ENCODE results near the gene ENOPH1.
"Not testable (repeated sequence)": the region's sequence is repeated elsewhere in the genome, so short reads cannot be mapped to it uniquely, and the experiment has no call there.

Gene ENOPH1

GRCh38 chr4:82428969-82429727 lies 1.2 kb upstream of the ENOPH1 start:
- DNase-seq, result peak; percentile 98

GRCh38 chr4:82429728-82430192 lies 630 bp upstream of the ENOPH1 start:
- no peak for DNase-seq

- no peak for DNase-seq
Measured at GRCh38 chr4:82430964-82431745, 765 bp downstream of the ENOPH1 start.

DNA sequence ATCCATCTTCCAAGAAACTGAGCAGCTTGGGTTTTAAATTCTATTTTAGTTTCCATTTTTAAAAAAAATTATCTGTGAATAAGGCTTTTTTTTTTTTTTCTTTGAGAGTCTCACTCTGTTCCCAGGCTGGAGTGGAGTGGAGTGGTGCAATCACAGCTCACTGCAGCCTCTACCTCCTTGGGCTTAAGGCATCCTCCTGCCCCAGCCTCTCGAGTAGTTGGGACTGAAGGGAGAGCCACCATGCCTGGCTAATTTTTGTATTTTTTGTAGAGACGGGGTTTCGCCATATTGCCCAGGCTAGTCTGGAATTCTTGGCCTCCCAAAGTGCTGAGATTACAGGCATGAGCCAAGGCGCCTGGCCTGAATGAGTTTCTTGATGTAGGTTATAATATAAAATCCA lies 1.4 kb downstream of the ENOPH1 start:
- DNase-seq, result no peak

DNA sequence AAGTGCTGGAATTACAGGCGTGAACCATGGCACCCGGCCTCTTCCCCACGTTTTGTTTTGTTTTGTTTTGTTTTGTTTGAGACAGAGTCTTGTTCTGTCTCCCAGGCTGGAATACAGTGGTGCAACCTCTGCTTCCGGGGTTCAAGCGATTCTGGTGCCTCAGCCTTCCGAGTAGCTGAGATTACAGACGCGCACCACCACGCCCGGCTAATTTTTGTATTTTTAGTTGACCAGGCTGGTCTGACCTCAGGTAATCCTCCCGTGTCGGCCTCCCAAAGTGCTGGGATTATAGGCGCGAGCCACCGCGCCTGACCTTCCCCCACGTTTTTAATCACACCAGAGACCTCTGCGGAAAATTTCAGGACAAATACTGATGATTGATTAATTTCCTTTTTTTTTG lies 2.2 kb downstream of the ENOPH1 start:
- no peak for DNase-seq

- no peak for DNase-seq
Measured at GRCh38 chr4:82433791-82434190, 3.4 kb downstream of the ENOPH1 start.

GRCh38 chr4:82434949-82435348 lies 4.6 kb downstream of the ENOPH1 start:
- DNase-seq, result no peak

DNA sequence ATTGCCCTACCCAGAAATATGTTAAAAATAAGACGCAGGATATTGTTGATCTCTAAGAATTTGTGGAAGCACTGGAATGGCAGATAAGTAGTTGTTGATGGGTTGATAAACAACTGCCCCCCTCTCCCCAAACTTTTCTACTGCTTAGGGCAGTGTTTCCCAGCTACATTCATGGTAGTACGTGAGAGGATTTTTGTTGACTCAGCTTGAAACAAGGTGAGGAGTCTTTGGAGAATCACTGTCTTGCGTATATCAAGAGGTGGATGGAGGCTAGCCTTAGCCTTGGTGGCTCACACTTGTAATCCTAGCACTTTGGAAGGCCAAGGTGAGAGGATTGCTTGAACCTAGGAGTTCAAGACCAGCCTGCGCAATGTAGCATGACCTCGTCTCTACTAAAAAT lies 5.7 kb downstream of the ENOPH1 start:
- DNase-seq, result no peak

- DNase-seq, result no peak
Measured at GRCh38 chr4:82436780-82437179, 6.4 kb downstream of the ENOPH1 start.

GRCh38 chr4:82437285-82438005 lies 7.1 kb downstream of the ENOPH1 start:
- no peak for DNase-seq

- DNase-seq, result no peak
Measured at GRCh38 chr4:82439088-82439487, 8.7 kb downstream of the ENOPH1 start.

DNA sequence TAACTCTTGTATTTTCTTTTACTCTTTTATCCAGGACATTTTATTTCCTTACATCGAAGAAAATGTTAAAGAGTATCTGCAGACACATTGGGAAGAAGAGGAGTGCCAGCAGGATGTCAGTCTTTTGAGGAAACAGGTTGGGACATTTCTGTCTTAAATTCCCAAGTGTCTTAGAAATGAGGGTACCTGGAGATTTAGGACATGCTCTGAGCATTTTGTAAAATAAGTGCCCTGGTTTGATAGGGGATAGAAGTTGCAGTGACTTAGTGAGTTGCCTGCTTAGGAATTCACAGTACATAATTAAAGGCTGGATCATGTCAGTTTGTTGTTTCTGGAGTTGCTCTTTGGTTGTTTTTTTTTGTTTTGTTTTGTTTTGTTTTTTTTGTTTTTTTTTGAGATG lies 17.5 kb downstream of the ENOPH1 start:
- no peak for DNase-seq

DNA sequence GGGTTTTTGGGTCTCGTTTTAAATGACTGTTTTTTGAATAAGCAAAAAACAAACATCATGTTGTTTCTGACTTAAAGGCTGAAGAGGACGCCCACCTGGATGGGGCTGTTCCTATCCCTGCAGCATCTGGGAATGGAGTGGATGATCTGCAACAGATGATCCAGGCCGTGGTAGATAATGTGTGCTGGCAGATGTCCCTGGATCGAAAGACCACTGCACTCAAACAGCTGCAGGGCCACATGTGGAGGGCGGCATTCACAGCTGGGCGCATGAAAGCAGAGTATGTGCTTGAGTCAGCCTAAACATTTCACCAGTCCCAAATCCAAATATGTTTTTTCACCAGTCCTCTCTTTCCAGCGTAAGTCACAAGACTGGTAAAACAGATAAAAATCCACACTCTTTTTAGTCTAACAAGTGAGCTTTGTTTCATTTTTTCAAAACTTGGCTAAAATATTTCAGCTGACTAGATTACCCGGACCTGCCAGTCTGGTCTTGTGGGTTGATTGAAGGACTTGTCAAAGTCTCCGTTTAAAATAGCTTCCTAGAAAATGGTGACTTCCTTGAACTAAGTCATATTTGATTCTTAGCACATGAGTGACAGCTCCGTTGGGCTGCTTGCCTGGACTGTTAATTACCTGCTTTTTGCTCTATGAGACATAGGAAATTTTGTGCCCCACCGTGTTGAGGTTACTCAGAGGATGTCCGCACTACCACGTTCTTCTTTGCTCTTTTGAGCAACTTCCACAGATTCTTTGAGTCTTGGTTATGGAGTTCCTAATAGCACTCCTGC lies 20.8 kb downstream of the ENOPH1 start:
- DNase-seq, result no peak

DNA sequence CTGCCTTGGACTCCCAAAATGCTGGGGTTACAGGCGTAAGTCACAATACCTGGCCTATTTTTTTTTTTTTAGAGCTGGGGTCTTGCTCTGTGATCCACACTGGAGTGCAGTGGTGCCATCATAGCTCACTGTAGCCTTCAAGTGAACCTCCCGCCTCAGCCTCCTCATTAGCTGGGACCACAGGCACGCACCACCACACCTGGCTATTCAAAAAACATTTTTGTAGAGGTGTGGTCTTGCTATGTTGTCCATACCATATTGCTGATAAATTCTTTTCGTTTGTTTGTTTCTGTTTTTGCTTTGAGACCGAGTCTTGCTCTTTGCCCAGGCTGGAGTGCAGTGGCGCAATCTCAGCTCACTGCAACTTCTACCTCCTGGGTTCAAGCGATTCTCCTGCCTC lies 21.6 kb downstream of the ENOPH1 start:
- DNase-seq, result no peak

GRCh38 chr4:82457266-82457665 lies 26.9 kb downstream of the ENOPH1 start:
- no peak for DNase-seq

DNA sequence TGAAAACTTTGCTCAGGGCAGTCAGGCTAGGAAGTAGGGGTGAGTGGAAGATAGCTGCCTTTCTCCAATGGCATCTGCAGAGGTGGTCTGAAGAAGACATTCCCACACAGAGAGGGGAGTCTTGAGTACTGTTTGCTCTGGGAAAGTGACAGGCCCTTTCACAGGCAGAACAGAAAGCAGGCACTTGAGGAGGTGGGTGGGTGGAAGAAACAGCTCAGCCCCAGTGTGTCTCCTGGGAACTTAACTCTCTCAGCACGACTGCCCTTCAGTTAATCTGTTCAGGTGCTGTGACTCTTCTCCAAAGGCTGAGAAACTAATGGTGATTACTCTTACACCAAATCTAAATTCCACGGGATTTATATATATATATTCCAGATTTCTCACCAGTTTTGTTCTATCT lies 28.3 kb downstream of the ENOPH1 start:
- DNase-seq, result no peak

DNA sequence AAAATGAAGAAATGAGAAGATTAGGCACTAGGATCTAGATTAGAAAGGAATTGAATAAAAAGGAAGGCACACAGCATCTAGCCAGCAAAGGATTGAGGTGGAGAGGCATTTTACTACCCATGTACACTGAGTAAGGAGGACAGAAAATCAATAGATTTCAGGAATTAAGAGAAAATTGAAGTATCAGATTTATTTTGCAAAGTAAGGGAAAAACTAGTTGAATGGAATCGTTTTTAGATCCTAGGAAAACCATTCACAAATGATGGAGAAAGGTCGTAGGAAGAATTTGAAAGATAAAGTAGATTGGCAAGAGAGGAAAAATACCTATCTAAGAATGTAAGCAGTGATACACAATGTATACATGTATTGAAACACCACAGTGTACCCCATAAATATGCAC lies 31.3 kb downstream of the ENOPH1 start:
- no peak for DNase-seq

DNA sequence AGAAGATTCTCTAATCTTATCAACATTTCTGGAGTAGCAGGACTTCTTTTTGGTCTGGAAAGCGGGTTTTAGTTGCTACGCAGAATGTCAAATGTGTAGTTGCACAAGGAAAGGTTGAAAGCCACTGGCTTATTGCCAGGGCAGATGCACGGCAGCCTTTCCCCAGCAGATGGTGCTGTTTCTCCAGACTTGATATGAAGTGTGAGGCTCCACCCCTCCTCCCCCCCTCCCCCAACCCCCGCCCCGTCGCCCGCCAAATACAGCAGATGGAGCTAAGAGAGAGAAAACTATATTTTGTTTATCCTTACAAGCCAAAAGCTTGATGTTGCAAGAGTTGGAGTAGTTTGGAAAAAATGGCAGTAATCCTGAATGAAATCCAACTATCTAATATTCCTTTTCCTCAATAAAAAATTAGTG lies 32.0 kb downstream of the ENOPH1 start:
- peak; percentile 90 for DNase-seq

DNA sequence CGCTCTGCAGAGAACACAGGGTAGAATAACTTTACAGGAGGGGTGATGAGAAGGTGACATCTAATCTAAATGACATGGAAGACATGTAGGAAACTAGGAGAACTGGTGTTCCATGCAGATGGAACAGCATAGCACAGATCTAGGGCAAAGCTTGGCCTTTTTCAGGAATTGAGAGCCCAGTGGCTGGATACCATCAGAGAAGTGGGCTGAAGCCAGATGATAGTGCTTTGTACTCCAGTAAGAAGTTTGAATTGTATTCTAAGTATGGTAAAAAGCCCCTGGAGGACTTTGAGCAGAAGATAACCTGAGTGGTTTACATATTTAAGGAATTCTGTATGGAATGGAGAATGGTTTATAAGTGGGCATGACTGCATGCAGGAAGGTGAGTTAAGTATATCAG lies 32.8 kb downstream of the ENOPH1 start:
- no peak for DNase-seq

DNA sequence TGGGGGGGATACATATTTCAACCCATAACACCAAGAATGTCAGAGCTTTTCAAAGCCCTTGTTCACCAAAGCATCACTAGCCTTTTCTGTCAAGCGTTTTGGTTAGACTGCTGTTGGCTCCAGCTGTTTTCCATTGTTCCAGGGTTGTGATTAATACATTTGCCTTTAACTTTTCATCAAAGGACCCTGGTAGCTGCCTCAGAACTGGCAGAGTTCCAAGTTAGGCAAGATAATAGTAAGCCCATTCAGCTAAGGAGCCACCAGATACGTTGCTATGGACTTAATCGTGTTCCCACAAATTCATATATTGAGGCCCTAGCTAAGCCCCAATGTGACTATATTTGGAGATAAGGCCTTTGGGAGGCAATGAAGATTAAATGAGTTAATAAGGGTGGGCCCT lies 37.1 kb downstream of the ENOPH1 start:
- DNase-seq, result no peak

DNA sequence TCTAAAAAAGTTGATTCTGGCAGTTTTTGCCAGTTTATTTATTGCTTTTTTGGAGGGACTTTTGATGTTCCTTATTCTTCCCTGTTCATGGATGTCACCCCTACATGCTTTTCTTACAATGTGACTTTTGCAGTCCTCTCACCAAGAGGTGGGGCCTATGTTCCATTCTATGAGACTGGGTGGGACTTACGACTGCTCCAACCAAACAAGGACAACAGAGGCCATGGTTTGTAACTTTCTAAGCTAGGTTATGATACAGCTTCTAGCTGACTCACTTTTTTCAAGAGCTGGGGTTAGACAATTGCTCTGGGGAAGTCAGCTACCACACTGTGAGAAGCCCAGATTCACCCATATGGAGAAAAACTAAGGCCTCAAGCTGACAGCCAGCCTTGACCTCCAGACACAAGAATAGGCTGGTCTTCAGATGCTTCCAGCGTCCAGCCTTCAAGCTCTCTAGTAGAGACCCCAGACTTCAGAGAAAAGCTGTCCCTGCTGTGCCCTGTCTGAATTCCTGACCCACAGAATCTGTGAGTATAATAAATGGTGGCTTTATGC lies 39.5 kb downstream of the ENOPH1 start:
- DNase-seq, result peak; percentile 3

DNA sequence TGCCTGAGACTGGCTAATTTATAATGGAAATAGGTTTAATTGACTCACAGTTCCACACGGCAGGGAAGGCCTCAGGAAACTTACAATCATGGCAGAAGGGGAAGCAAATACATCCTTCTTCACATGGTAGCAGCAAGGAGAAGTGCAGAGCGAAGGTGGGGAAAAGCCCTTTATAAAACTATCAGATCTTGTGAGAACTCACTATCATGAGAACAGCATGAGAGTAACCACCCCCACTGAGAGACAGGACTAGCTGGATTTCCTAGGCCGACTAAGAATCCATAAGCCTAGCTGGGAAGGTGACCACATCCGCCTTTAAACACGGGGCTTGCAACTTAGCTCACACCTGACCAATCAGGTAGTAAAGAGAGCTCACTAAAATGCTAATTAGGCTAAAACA lies 42.7 kb downstream of the ENOPH1 start:
- DNase-seq, result not testable (repeated sequence)

Measured in suppressor macrophage treated with lipopolysaccharide for 4 hours (primary cell).